H9 (cell line): ENCODE data around the gene GSTK1. TPM values are rescaled to one million over a fixed set of nuclear protein-coding genes. Genes with fewer than 3 reads are reported as not detected.

Source experiments
- DNase-seq: peaks from one replicate; pipeline ENCODE4 v3.0.0-alpha.2; 2017
- H2AFZ ChIP-seq: one replicate; pipeline ENCODE4 v1.6.1; 2013; ENCODE audit warnings: mild to moderate bottlenecking, low read length, control low read depth, moderate library complexity
- H2AK5ac ChIP-seq: 2 replicates; pipeline ENCODE4 v1.6.1; 2013; ENCODE audit warnings: low read length, control low read depth, mixed read lengths; ENCODE audit not compliant: insufficient read length
- H2BK120ac ChIP-seq: one replicate; pipeline ENCODE4 v1.6.1; 2013; ENCODE audit warnings: low read depth, mild to moderate bottlenecking, low read length, control low read depth, inconsistent platforms; ENCODE audit not compliant: poor library complexity, severe bottlenecking
- H2BK12ac ChIP-seq: 2 replicates; pipeline ENCODE4 v1.6.1; 2013; ENCODE audit warnings: low read length, control low read depth, mixed read lengths, low read depth; ENCODE audit not compliant: insufficient read length
- H2BK15ac ChIP-seq: 2 replicates; pipeline ENCODE4 v1.6.1; 2013; ENCODE audit warnings: low read depth, low read length, control low read depth
- H2BK20ac ChIP-seq: one replicate; pipeline ENCODE4 v1.6.1; 2013; ENCODE audit warnings: low read depth, mild to moderate bottlenecking, low read length, control low read depth, inconsistent platforms; ENCODE audit not compliant: poor library complexity, severe bottlenecking
- H2BK5ac ChIP-seq: 2 replicates; pipeline ENCODE4 v1.6.1; 2013; ENCODE audit warnings: low read length, control low read depth, mixed read lengths; ENCODE audit not compliant: insufficient read length
- H3K14ac ChIP-seq: 2 replicates; pipeline ENCODE4 v1.6.1; 2013; ENCODE audit warnings: low read length, control low read depth; ENCODE audit not compliant: insufficient read depth
- H3K18ac ChIP-seq: 2 replicates; pipeline ENCODE4 v1.6.1; 2013; ENCODE audit warnings: low read depth, mild to moderate bottlenecking, mixed read lengths, low read length, control low read depth; ENCODE audit not compliant: insufficient read length
- H3K23ac ChIP-seq: 2 replicates; pipeline ENCODE4 v1.6.1; 2013; ENCODE audit warnings: low read length, control low read depth, mixed read lengths, low read depth; ENCODE audit not compliant: insufficient read length
- H3K23me2 ChIP-seq: 2 replicates; pipeline ENCODE4 v1.6.1; 2013; ENCODE audit warnings: low read depth, mild to moderate bottlenecking, mixed read lengths, low read length, control low read depth; ENCODE audit not compliant: insufficient read length, poor library complexity, severe bottlenecking
- H3K27ac ChIP-seq: 2 replicates; pipeline ENCODE4 v1.5.1; 2013; ENCODE audit warnings: low read length, control low read depth, mixed read lengths, low read depth; ENCODE audit not compliant: insufficient read length
- H3K27me3 ChIP-seq: 2 replicates; pipeline ENCODE4 v1.6.1; 2013; ENCODE audit warnings: low read length, control low read depth, inconsistent platforms; ENCODE audit not compliant: insufficient read depth
- H3K4ac ChIP-seq: 2 replicates; pipeline ENCODE4 v1.6.1; 2013; ENCODE audit warnings: low read depth, mild to moderate bottlenecking, control low read depth, inconsistent platforms, low read length, moderate library complexity
- H3K4me1 ChIP-seq: 2 replicates; pipeline ENCODE4 v1.6.1; 2013; ENCODE audit warnings: low read length, control low read depth, inconsistent platforms; ENCODE audit not compliant: insufficient read depth
- H3K4me2 ChIP-seq: 2 replicates; pipeline ENCODE4 v1.6.1; 2013; ENCODE audit warnings: low read length, control low read depth, mixed read lengths; ENCODE audit not compliant: insufficient read length, insufficient read depth
- H3K56ac ChIP-seq: 2 replicates; pipeline ENCODE4 v1.6.1; 2013; ENCODE audit warnings: low read depth, mild to moderate bottlenecking, mixed read lengths, low read length, control low read depth; ENCODE audit not compliant: insufficient read length
- H3K79me1 ChIP-seq: 2 replicates; pipeline ENCODE4 v1.6.1; 2013; ENCODE audit warnings: low read depth, mild to moderate bottlenecking, moderate library complexity, low read length, control low read depth, inconsistent platforms; ENCODE audit not compliant: insufficient read depth, poor library complexity, severe bottlenecking
- H3K79me2 ChIP-seq: 2 replicates; pipeline ENCODE4 v1.6.1; 2013; ENCODE audit warnings: low read length, control low read depth, inconsistent platforms; ENCODE audit not compliant: insufficient read depth
- H3K9ac ChIP-seq: 2 replicates; pipeline ENCODE4 v1.6.1; 2013; ENCODE audit warnings: low read length, control low read depth, mixed read lengths; ENCODE audit not compliant: insufficient read length; ENCODE audit errors: extremely low read depth
- H3K9me3 ChIP-seq: one replicate; pipeline ENCODE4 v1.6.1; 2013; ENCODE audit warnings: low read depth, low read length, inconsistent platforms; ENCODE audit not compliant: control insufficient read depth
- H3T11ph ChIP-seq: one replicate; pipeline ENCODE4 v1.6.1; 2013; ENCODE audit warnings: mild to moderate bottlenecking, low read length, control low read depth, inconsistent platforms
- H4K20me1 ChIP-seq: one replicate; pipeline ENCODE4 v1.6.1; 2013; ENCODE audit not compliant: control insufficient read depth, insufficient read length, insufficient read depth
- H4K5ac ChIP-seq: 2 replicates; pipeline ENCODE4 v1.6.1; 2013; ENCODE audit warnings: low read depth, mild to moderate bottlenecking, mixed read lengths, low read length, control low read depth; ENCODE audit not compliant: insufficient read length
- H4K8ac ChIP-seq: replicated peaks from 2 replicates; pipeline ENCODE4 v1.6.1; 2013; ENCODE audit warnings: low read length, control low read depth, mixed read lengths, low read depth; ENCODE audit not compliant: insufficient read length
- H4K91ac ChIP-seq: 2 replicates; pipeline ENCODE4 v1.6.1; 2013; ENCODE audit warnings: low read depth, mild to moderate bottlenecking, moderate library complexity, mixed read lengths, low read length, control low read depth; ENCODE audit not compliant: insufficient read length
- H3K27ac Mint-ChIP-seq, 3 experiments: 2 replicates in 2 of 3; 3 replicates in 1 of 3; pipeline ENCODE4 v1.8.0; 2020 to 2021; ENCODE audit warnings: mixed read lengths in 3 of 3, mild to moderate bottlenecking in 1 of 3, moderate library complexity in 1 of 3
- H3K27me3 Mint-ChIP-seq: 2 replicates; pipeline ENCODE4 v1.8.0; 2021; ENCODE audit warnings: low read depth, mild to moderate bottlenecking, moderate library complexity, mixed read lengths
- H3K36me3 Mint-ChIP-seq, 3 experiments: 2 replicates in 2 of 3; 3 replicates in 1 of 3; pipeline ENCODE4 v1.8.0; 2020 to 2021; ENCODE audit warnings: low read depth in 3 of 3, mixed read lengths in 3 of 3; ENCODE audit not compliant: insufficient read depth in 1 of 3
- H3K4me1 Mint-ChIP-seq, 2 experiments: 2 replicates each; pipeline ENCODE4 v1.8.0; 2020; ENCODE audit warnings: mixed read lengths in 2 of 2
- H3K4me3 Mint-ChIP-seq, 2 experiments: 2 replicates in 1 of 2; 3 replicates in 1 of 2; pipeline ENCODE4 v1.8.0; 2020 to 2021; ENCODE audit warnings: mild to moderate bottlenecking in 2 of 2, mixed read lengths in 2 of 2, moderate library complexity in 1 of 2
- H3K9me3 Mint-ChIP-seq, 2 experiments: 2 replicates in 1 of 2; 3 replicates in 1 of 2; pipeline ENCODE4 v1.8.0; 2020; ENCODE audit warnings: mild to moderate bottlenecking in 2 of 2, mixed read lengths in 2 of 2, moderate library complexity in 1 of 2
- CTCF ChIP-seq: fragments of 200-600 bp; sonication (generic); conservative IDR thresholded peaks from 3 replicates; pipeline ENCODE4 v1.8.0; 2021; ENCODE audit warnings: antibody characterized with exemption, mild to moderate bottlenecking
- WGBS: extraction: QIAGEN DNeasy Blood & Tissue Kit; methylation state at CpG from one replicate; pipeline ENCODE4 v1.1.7; 2013; ENCODE audit warnings: missing lambda C conversion rate, low lambda C conversion rate, mixed read lengths; ENCODE audit not compliant: insufficient read length; ENCODE audit errors: extremely low coverage; 5-methylcytosine and 5-hydroxymethylcytosine counted together
- total RNA-seq: library from RNA; stranded (reverse); gene quantifications from 2 replicates; pipeline ENCODE4 v1.2.1, GENCODE V29; 2021

Gene GSTK1
- total RNA-seq, 1 experiment from 2014 or later: 36.1 TPM

- Histone ChIP-seq H3K79me2 (no peaks in the 10 kb centered on the region), H4K91ac (no peak overlapping the region), H3K79me1 (no peaks in the 10 kb centered on the region), H2BK15ac (no peak overlapping the region), H2BK120ac (no peak overlapping the region), H2BK20ac (no peak overlapping the region), H4K20me1 (no peaks in the 10 kb centered on the region), H3K9ac (no peak overlapping the region), H4K8ac (no peak overlapping the region), H3K4me2 (no peak overlapping the region), H3K4me1 (no peaks in the 10 kb centered on the region; the same call in 1 of the 2 replicates), H3K14ac (no peak overlapping the region), H3K56ac (no peak overlapping the region), H4K5ac (no peak overlapping the region), H2BK5ac (no peak overlapping the region), H3K23me2 (peaks cover 8% of the 10 kb centered on the region), H2BK12ac (no peak overlapping the region), H2AFZ (no peak overlapping the region), H3K9me3 (no peaks in the 10 kb centered on the region), H3K23ac (no peak overlapping the region), H3T11ph (no peak overlapping the region), H3K4ac (no peak overlapping the region), H3K18ac (no peak overlapping the region), H3K27me3 (no peaks in the 10 kb centered on the region), H2AK5ac (no peak overlapping the region), H3K27ac (no peak overlapping the region)
- TF ChIP-seq CTCF: no peak
- H3K4me1 Mint-ChIP-seq: peaks cover 3 to 6% of the 10 kb centered on the region in 2 experiments
- no CpG with 5 or more reads among the region's 2 CpGs for WGBS
- no peak overlapping the region for H3K27ac Mint-ChIP-seq
- no peak for DNase-seq
- no peaks in the 10 kb centered on the region; a peak in 2 of 7 replicates for H3K36me3 Mint-ChIP-seq
- H3K27me3 Mint-ChIP-seq: peaks cover 6% of the 10 kb centered on the region
- peaks cover 0 to 2% of the 10 kb centered on the region in 2 experiments; a peak in 1 of 5 replicates for H3K9me3 Mint-ChIP-seq
- H3K4me3 Mint-ChIP-seq: no peak overlapping the region
Measured at GRCh38 chr7:143258831-143259230, 4.4 kb upstream of the GSTK1 start.
